ENCODE data around the gene RNASEH2A. TPM values are rescaled to one million over a fixed set of nuclear protein-coding genes. Genes with fewer than 3 reads are reported as not detected.

The RNASEH2A gene
- total RNA-seq, 2 donors from 2014 or later = 37.0 to 41.4 TPM

Other genes with a start within 250 kb of the RNASEH2A start
- gene ZNF490, start 195.8 kb upstream of the RNASEH2A start, total RNA-seq = 1 to 10 TPM; 5.2 to 8.4 TPM
- 10 to 100 TPM; 14.7 to 16.7 TPM for gene ZNF791, start 195.7 kb upstream of the RNASEH2A start, total RNA-seq
- gene MAN2B1, start 139.8 kb upstream of the RNASEH2A start, total RNA-seq = 100 to 1,000 TPM; 136 to 174 TPM
- gene WDR83, start 139.8 kb upstream of the RNASEH2A start, total RNA-seq = 10 to 100 TPM; 14.9 to 21.8 TPM
- 100 to 1,000 TPM; 148 to 193 TPM for gene DHPS, start 124.7 kb upstream of the RNASEH2A start, total RNA-seq
- gene GNG14, start 118.6 kb upstream of the RNASEH2A start, total RNA-seq = not detected
- gene FBXW9, start 110.0 kb upstream of the RNASEH2A start, total RNA-seq = 1 to 10 TPM; 7.1 to 9.5 TPM
- 100 to 1,000 TPM in 1 of 2 donors, 10 to 100 TPM in 1; 89.6 to 100 TPM for gene TNPO2, start 82.7 kb upstream of the RNASEH2A start, total RNA-seq
- 100 to 1,000 TPM; 122 to 167 TPM for gene TRIR, start 71.9 kb upstream of the RNASEH2A start, total RNA-seq
- 10 to 100 TPM; 46.4 to 56.9 TPM for gene GET3, start 69.1 kb upstream of the RNASEH2A start, total RNA-seq
- not detected for gene BEST2, start 54.8 kb upstream of the RNASEH2A start, total RNA-seq
- 10 to 100 TPM; 37.9 to 41.5 TPM for gene HOOK2, start 31.0 kb upstream of the RNASEH2A start, total RNA-seq
- 100 to 1,000 TPM; 400 to 402 TPM for gene JUNB, start 15.1 kb upstream of the RNASEH2A start, total RNA-seq
- gene PRDX2, start 4.8 kb upstream of the RNASEH2A start, total RNA-seq = 100 to 1,000 TPM; 317 to 357 TPM
- 10 to 100 TPM; 39.4 to 42.7 TPM for gene THSD8, start 4.5 kb upstream of the RNASEH2A start, total RNA-seq
- gene RTBDN, start 28.0 kb downstream of the RNASEH2A start, total RNA-seq = not detected
- gene MAST1, start 31.9 kb downstream of the RNASEH2A start, total RNA-seq = 1 to 10 TPM in 1 of 2 donors, under 1 TPM in 1; 0.77 to 4.6 TPM
- gene DNASE2, start 74.9 kb downstream of the RNASEH2A start, total RNA-seq = 10 to 100 TPM; 26.0 to 31.6 TPM
- under 1 TPM; 0.46 to 0.54 TPM for gene KLF1, start 80.6 kb downstream of the RNASEH2A start, total RNA-seq
- 10 to 100 TPM; 41.8 to 48.9 TPM for gene GCDH, start 84.6 kb downstream of the RNASEH2A start, total RNA-seq
- 1 to 10 TPM; 2.2 to 4.8 TPM for gene SYCE2, start 112.7 kb downstream of the RNASEH2A start, total RNA-seq
- gene FARSA, start 127.1 kb downstream of the RNASEH2A start, total RNA-seq = 100 to 1,000 TPM in 1 of 2 donors, 10 to 100 TPM in 1; 89.2 to 116 TPM
- gene CALR, start 132.0 kb downstream of the RNASEH2A start, total RNA-seq = 100 to 1,000 TPM; 505 to 624 TPM
- gene RAD23A, start 139.3 kb downstream of the RNASEH2A start, total RNA-seq = 100 to 1,000 TPM; 146 to 207 TPM
- 10 to 100 TPM in 1 of 2 donors, 1 to 10 TPM in 1; 7.7 to 26.7 TPM for gene GADD45GIP1, start 150.6 kb downstream of the RNASEH2A start, total RNA-seq
- 1 to 10 TPM in 1 of 2 donors, under 1 TPM in 1; 0.31 to 1.3 TPM for gene DAND5, start 163.0 kb downstream of the RNASEH2A start, total RNA-seq
- gene NFIX, start 188.9 kb downstream of the RNASEH2A start, total RNA-seq = 1 to 10 TPM; 1.8 to 5.4 TPM